WTC11 (cell line): ENCODE measurements around the gene TNNI3K. TPM values are rescaled to one million over a fixed set of nuclear protein-coding genes. Genes with fewer than 3 reads are reported as not detected.
A peak's percentile ranks its signal among the peaks of the same experiment; 100 is the strongest.

Source experiments
- ATAC-seq: fragments of 200-7000 bp; cut with Tn5 transposase; 2 replicates; pipeline ENCODE4 v1.10.0; 2021; ENCODE audit warnings: mild to moderate bottlenecking, moderate library complexity
- CTCF ChIA-PET: fragments of 300-600 bp; sonication (Branson Sonifier 250); formaldehyde crosslinking; loops from one replicate; lab custom pipeline; 2021; ENCODE audit warnings: antibody characterized with exemption; lab: Charles Lee
- POLR2A ChIA-PET: fragments of 350-600 bp; sonication (Branson Sonifier 250); formaldehyde crosslinking; loops from one replicate; lab custom pipeline; 2021; ENCODE audit warnings: antibody characterized with exemption; lab: Charles Lee
- DNase-seq: peaks from one replicate; pipeline ENCODE4 v3.0.0; 2021; ENCODE audit warnings: low spot score
- H3K27ac Mint-ChIP-seq: 2 replicates; pipeline ENCODE4 v1.8.0; 2021; ENCODE audit warnings: mixed read lengths
- H3K27me3 Mint-ChIP-seq: 2 replicates; pipeline ENCODE4 v1.8.0; 2021; ENCODE audit warnings: low read depth, mild to moderate bottlenecking, moderate library complexity, mixed read lengths
- H3K36me3 Mint-ChIP-seq: 2 replicates; pipeline ENCODE4 v1.8.0; 2021; ENCODE audit warnings: mixed read lengths
- H3K4me1 Mint-ChIP-seq: 2 replicates; pipeline ENCODE4 v1.8.0; 2022; ENCODE audit warnings: mixed read lengths
- H3K4me3 Mint-ChIP-seq: 2 replicates; pipeline ENCODE4 v1.8.0; 2021; ENCODE audit warnings: mild to moderate bottlenecking, moderate library complexity, mixed read lengths
- H3K9me3 Mint-ChIP-seq: 2 replicates; pipeline ENCODE4 v1.8.0; 2021; ENCODE audit warnings: mixed read lengths
- CREB1 ChIP-seq: sonication (generic); formaldehyde crosslinking; IDR thresholded peaks from 2 replicates; pipeline ENCODE4 v1.8.0; 2023; ENCODE audit warnings: mild to moderate bottlenecking, missing genetic modification reagents
- ELF4 ChIP-seq: sonication (generic); formaldehyde crosslinking; IDR thresholded peaks from 2 replicates; pipeline ENCODE4 v1.8.1; 2022; ENCODE audit warnings: low read depth, mild to moderate bottlenecking, moderate library complexity, missing genetic modification reagents
- EMX1 ChIP-seq: fragments of 250-450 bp; sonication (Bioruptor Pico); IDR thresholded peaks from 2 replicates; pipeline ENCODE4 v1.8.0; 2021; ENCODE audit warnings: mild to moderate bottlenecking
- ESRRA ChIP-seq: sonication (generic); formaldehyde crosslinking; IDR thresholded peaks from 2 replicates; pipeline ENCODE4 v1.8.1; 2022; ENCODE audit warnings: mild to moderate bottlenecking, missing genetic modification reagents, borderline replicate concordance
- HMGA2 ChIP-seq: fragments of 250-450 bp; sonication (Bioruptor Pico); IDR thresholded peaks from 2 replicates; pipeline ENCODE4 v1.4.0; 2021; ENCODE audit warnings: mild to moderate bottlenecking, moderate library complexity
- JAZF1 ChIP-seq: fragments of 250-450 bp; sonication (Bioruptor Pico); IDR thresholded peaks from 2 replicates; pipeline ENCODE4 v1.9.0; 2021; ENCODE audit warnings: moderate library complexity, mild to moderate bottlenecking, inconsistent platforms
- JUN ChIP-seq: sonication (generic); formaldehyde crosslinking; IDR thresholded peaks from 2 replicates; pipeline ENCODE4 v1.8.0; 2023; ENCODE audit warnings: mild to moderate bottlenecking, missing genetic modification reagents
- MAX ChIP-seq: sonication (generic); formaldehyde crosslinking; IDR thresholded peaks from 2 replicates; pipeline ENCODE4 v1.8.0; 2022; ENCODE audit warnings: mild to moderate bottlenecking, missing genetic modification reagents
- MLX ChIP-seq: sonication (generic); formaldehyde crosslinking; IDR thresholded peaks from 2 replicates; pipeline ENCODE4 v1.8.1; 2023; ENCODE audit warnings: mild to moderate bottlenecking, missing genetic modification reagents, moderate library complexity
- NFATC4 ChIP-seq: fragments of 250-450 bp; sonication (Bioruptor Pico); IDR thresholded peaks from 2 replicates; pipeline ENCODE4 v1.9.0; 2021; ENCODE audit warnings: mild to moderate bottlenecking
- OVOL2 ChIP-seq: fragments of 250-450 bp; sonication (Bioruptor Pico); IDR thresholded peaks from 2 replicates; pipeline ENCODE4 v1.9.0; 2021; ENCODE audit warnings: mild to moderate bottlenecking, borderline replicate concordance
- RELA ChIP-seq: sonication (generic); formaldehyde crosslinking; IDR thresholded peaks from 2 replicates; pipeline ENCODE4 v1.8.1; 2022; ENCODE audit warnings: missing genetic modification reagents, mild to moderate bottlenecking, borderline replicate concordance
- SMAD4 ChIP-seq: sonication (generic); formaldehyde crosslinking; IDR thresholded peaks from 2 replicates; pipeline ENCODE4 v1.8.0; 2022; ENCODE audit warnings: mild to moderate bottlenecking, missing genetic modification reagents
- TP53 ChIP-seq: sonication (generic); formaldehyde crosslinking; IDR thresholded peaks from 2 replicates; pipeline ENCODE4 v1.8.1; 2023; ENCODE audit warnings: mild to moderate bottlenecking, missing genetic modification reagents
- ZNF121 ChIP-seq: sonication (generic); formaldehyde crosslinking; IDR thresholded peaks from 2 replicates; pipeline ENCODE4 v1.8.0; 2023; ENCODE audit warnings: missing genetic modification reagents
- ZNF263 ChIP-seq: sonication (generic); formaldehyde crosslinking; IDR thresholded peaks from 2 replicates; pipeline ENCODE4 v1.8.1; 2022; ENCODE audit warnings: low read depth, mild to moderate bottlenecking, moderate library complexity, missing genetic modification reagents
- ZNF416 ChIP-seq: fragments of 250-450 bp; sonication (Bioruptor Pico); IDR thresholded peaks from 2 replicates; pipeline ENCODE4 v1.9.0; 2021; ENCODE audit warnings: mild to moderate bottlenecking, inconsistent platforms
- total RNA-seq: library from RNA; stranded (reverse); gene quantifications from 3 replicates; pipeline ENCODE4 v1.2.3, GENCODE V29; 2021
- TF ChIP-seq, protein P1 (sequence below): sonication (generic); formaldehyde crosslinking; IDR thresholded peaks from 2 replicates; pipeline ENCODE4 v1.8.0; 2023; ENCODE audit warnings: missing genetic modification reagents, mild to moderate bottlenecking, borderline replicate concordance
- TF ChIP-seq, protein P2 (sequence below): fragments of 200-600 bp; IDR thresholded peaks from 2 replicates; pipeline ENCODE4 v1.8.0; 2022; ENCODE audit warnings: antibody characterized with exemption
- TF ChIP-seq, protein P3 (sequence below): fragments of 250-450 bp; sonication (Bioruptor Pico); IDR thresholded peaks from 2 replicates; pipeline ENCODE4 v1.9.0; 2021; ENCODE audit warnings: mild to moderate bottlenecking
- TF ChIP-seq, protein P4 (sequence below): sonication (generic); formaldehyde crosslinking; IDR thresholded peaks from 2 replicates; pipeline ENCODE4 v1.8.1; 2023; ENCODE audit warnings: mild to moderate bottlenecking, missing genetic modification reagents, moderate library complexity

Gene TNNI3K
- total RNA-seq, 1 experiment from 2014 or later = 0.07 TPM

DNA sequence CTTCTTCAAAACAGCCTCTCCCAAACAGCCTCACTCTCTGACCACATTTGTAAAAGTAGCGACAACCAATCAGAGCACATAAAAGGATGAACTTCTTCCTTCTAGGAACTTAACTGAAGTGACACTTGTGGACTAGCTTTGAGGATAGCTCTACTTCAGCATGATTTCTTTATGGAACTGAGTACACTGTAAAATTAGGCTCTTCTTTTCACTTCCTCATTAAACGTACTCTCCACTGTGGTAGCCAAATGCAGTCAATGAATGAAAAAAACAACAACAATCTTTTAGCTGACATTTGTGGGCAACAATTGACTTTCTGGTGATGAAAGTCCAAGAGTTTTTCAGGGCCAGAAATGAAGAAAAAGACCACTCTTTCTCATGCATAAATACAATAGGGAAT, 267.7 kb downstream of the TNNI3K start (continued):
- TF ChIP-seq, protein P1, sequence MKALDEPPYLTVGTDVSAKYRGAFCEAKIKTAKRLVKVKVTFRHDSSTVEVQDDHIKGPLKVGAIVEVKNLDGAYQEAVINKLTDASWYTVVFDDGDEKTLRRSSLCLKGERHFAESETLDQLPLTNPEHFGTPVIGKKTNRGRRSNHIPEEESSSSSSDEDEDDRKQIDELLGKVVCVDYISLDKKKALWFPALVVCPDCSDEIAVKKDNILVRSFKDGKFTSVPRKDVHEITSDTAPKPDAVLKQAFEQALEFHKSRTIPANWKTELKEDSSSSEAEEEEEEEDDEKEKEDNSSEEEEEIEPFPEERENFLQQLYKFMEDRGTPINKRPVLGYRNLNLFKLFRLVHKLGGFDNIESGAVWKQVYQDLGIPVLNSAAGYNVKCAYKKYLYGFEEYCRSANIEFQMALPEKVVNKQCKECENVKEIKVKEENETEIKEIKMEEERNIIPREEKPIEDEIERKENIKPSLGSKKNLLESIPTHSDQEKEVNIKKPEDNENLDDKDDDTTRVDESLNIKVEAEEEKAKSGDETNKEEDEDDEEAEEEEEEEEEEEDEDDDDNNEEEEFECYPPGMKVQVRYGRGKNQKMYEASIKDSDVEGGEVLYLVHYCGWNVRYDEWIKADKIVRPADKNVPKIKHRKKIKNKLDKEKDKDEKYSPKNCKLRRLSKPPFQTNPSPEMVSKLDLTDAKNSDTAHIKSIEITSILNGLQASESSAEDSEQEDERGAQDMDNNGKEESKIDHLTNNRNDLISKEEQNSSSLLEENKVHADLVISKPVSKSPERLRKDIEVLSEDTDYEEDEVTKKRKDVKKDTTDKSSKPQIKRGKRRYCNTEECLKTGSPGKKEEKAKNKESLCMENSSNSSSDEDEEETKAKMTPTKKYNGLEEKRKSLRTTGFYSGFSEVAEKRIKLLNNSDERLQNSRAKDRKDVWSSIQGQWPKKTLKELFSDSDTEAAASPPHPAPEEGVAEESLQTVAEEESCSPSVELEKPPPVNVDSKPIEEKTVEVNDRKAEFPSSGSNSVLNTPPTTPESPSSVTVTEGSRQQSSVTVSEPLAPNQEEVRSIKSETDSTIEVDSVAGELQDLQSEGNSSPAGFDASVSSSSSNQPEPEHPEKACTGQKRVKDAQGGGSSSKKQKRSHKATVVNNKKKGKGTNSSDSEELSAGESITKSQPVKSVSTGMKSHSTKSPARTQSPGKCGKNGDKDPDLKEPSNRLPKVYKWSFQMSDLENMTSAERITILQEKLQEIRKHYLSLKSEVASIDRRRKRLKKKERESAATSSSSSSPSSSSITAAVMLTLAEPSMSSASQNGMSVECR = no peak

GRCh38 chr1:74504125-74504932, 269.1 kb downstream of the TNNI3K start:
- CTCF ChIA-PET = interaction anchor here (0.6 to 4.2 kb wide), 25 partner anchors 9 to 696 kb away, joined by 3 to 19 read pairs (median 3); partner anchors contain the start of genes CRYZ, ERICH3 and TYW3
- H3K9me3 Mint-ChIP-seq = no peaks in the 10 kb centered on the region
- TF ChIP-seq, protein P2, sequence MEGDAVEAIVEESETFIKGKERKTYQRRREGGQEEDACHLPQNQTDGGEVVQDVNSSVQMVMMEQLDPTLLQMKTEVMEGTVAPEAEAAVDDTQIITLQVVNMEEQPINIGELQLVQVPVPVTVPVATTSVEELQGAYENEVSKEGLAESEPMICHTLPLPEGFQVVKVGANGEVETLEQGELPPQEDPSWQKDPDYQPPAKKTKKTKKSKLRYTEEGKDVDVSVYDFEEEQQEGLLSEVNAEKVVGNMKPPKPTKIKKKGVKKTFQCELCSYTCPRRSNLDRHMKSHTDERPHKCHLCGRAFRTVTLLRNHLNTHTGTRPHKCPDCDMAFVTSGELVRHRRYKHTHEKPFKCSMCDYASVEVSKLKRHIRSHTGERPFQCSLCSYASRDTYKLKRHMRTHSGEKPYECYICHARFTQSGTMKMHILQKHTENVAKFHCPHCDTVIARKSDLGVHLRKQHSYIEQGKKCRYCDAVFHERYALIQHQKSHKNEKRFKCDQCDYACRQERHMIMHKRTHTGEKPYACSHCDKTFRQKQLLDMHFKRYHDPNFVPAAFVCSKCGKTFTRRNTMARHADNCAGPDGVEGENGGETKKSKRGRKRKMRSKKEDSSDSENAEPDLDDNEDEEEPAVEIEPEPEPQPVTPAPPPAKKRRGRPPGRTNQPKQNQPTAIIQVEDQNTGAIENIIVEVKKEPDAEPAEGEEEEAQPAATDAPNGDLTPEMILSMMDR = peak; percentile 62
- TF ChIP-seq ZNF263 = no peak
- TF ChIP-seq, all 79 proteins: peak for 1

GRCh38 chr1:74504933-74505512, 269.8 kb downstream of the TNNI3K start:
- Mint-ChIP-seq H3K9me3 (no peaks in the 10 kb centered on the region), H3K4me1 (peaks cover 41% of the 10 kb centered on the region), H3K27ac (no peak overlapping the region)
- ATAC-seq = peak; percentile 57
- POLR2A ChIA-PET = no interaction called here
- CTCF ChIA-PET = interaction anchor here (0.9 to 4.2 kb wide), 10 partner anchors 10 to 185 kb away, joined by 3 to 19 read pairs (median 4); no protein-coding TSS in a partner anchor
- TF ChIP-seq ESRRA (no peak), HMGA2 (CRISPR knock-in tag) (no peak), MLX (CRISPR knock-in tag) (no peak), TP53 (CRISPR knock-in tag) (no peak), JAZF1 (CRISPR knock-in tag) (no peak), OVOL2 (CRISPR knock-in tag) (no peak), RELA (no peak), NFATC4 (CRISPR knock-in tag) (no peak), SMAD4 (CRISPR knock-in tag) (no peak), JUN (no peak), ELF4 (CRISPR knock-in tag) (no peak), EMX1 (CRISPR knock-in tag) (no peak), ZNF416 (CRISPR knock-in tag) (no peak), ZNF121 (CRISPR knock-in tag) (no peak), CREB1 (no peak), MAX (CRISPR knock-in tag) (no peak)
- TF ChIP-seq, protein P3, sequence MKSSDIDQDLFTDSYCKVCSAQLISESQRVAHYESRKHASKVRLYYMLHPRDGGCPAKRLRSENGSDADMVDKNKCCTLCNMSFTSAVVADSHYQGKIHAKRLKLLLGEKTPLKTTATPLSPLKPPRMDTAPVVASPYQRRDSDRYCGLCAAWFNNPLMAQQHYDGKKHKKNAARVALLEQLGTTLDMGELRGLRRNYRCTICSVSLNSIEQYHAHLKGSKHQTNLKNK (CRISPR knock-in tag) = no peak
- TF ChIP-seq, protein P4, sequence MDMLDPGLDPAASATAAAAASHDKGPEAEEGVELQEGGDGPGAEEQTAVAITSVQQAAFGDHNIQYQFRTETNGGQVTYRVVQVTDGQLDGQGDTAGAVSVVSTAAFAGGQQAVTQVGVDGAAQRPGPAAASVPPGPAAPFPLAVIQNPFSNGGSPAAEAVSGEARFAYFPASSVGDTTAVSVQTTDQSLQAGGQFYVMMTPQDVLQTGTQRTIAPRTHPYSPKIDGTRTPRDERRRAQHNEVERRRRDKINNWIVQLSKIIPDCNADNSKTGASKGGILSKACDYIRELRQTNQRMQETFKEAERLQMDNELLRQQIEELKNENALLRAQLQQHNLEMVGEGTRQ (CRISPR knock-in tag) = no peak
- TF ChIP-seq, all 79 proteins: peak for 0
- DNase-seq = peak; percentile 19
- no peaks in the 10 kb centered on the region for H3K36me3 Mint-ChIP-seq
- no peak overlapping the region; the same call in none of the 2 replicates for H3K4me3 Mint-ChIP-seq
- no peaks in the 10 kb centered on the region for H3K27me3 Mint-ChIP-seq

More at GRCh38 chr1:74504125-74504932, 269.1 kb downstream of the TNNI3K start:
- H3K27me3 Mint-ChIP-seq = no peaks in the 10 kb centered on the region
- no peaks in the 10 kb centered on the region for H3K36me3 Mint-ChIP-seq
- DNase-seq (peak; percentile 81), ATAC-seq (peak; percentile 86)
- peak overlapping the region; percentile 50 for H3K4me3 Mint-ChIP-seq
- POLR2A ChIA-PET = no interaction called here
- peak overlapping the region; percentile 81; the same call in 1 of the 2 replicates for H3K27ac Mint-ChIP-seq
- H3K4me1 Mint-ChIP-seq = peaks cover 41% of the 10 kb centered on the region
